ENCODE data around the gene TLL2. TPM values are rescaled to one million over a fixed set of nuclear protein-coding genes. Genes with fewer than 3 reads are reported as not detected.

Gene TLL2
- polyA plus RNA-seq, 3 donors from 2014 or later, result not detected

DNA sequence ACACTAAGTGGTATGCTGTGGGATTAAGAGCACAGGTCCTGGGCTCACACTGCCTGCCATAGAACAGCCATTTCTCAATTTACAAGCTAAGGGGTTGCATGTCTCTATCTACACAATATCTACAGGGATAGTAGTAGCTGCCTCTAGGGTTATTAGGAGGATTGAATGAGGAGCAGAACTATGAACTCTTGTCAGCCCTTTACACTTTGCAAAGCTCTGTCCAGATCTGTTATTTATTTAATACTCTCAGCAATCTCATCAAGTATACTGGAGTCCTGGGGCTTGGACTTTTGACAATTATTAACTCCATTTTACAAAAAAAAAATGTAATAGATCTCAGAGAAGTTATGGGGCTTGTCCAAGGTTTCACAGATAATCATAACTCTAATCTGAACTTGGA lies 161.7 kb downstream of the TLL2 start:
- peaks cover 2 to 18% (median 10%) of the 10 kb centered on the region in 3 donors for H3K27me3 Mint-ChIP-seq (ENCODE audit: low read depth in 3 of 3)
- H3K4me3 Mint-ChIP-seq, result no peak overlapping the region
- H3K27ac Mint-ChIP-seq, result no peak overlapping the region
- H3K4me1 Mint-ChIP-seq, result no peaks in the 10 kb centered on the region
- no peaks in the 10 kb centered on the region for H3K36me3 Mint-ChIP-seq
- no peak for DNase-seq
- H3K9me3 Mint-ChIP-seq, result no peaks in the 10 kb centered on the region

DNA sequence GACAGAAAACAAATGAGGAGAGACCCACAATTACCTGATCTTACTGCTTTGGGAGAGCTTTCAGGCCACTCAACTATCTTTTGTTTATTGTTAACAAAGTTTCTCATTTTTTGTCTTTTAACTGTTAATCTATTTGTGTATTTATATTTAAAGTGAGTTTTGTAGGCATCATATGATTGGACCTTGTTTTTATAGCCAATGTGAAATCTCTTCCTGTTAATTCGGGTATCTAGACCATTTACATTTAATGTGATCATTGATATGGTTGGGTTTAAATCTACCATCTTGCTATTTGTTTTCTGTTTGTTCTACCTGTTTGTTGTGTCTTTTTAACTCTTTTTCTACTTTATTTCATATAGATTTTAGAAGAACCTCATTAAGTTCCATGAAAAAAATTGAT lies 167.4 kb downstream of the TLL2 start:
- DNase-seq, result no peak
- peaks cover 0 to 26% (median under 1%) of the 10 kb centered on the region in 3 donors for H3K27me3 Mint-ChIP-seq (ENCODE audit: low read depth in 3 of 3)
- no peaks in the 10 kb centered on the region for H3K4me1 Mint-ChIP-seq
- H3K4me3 Mint-ChIP-seq, result no peak overlapping the region
- no peak overlapping the region for H3K27ac Mint-ChIP-seq
- peaks cover 2 to 9% (median 6%) of the 10 kb centered on the region in 6 donors for H3K9me3 Mint-ChIP-seq
- H3K36me3 Mint-ChIP-seq, result no peaks in the 10 kb centered on the region

DNA sequence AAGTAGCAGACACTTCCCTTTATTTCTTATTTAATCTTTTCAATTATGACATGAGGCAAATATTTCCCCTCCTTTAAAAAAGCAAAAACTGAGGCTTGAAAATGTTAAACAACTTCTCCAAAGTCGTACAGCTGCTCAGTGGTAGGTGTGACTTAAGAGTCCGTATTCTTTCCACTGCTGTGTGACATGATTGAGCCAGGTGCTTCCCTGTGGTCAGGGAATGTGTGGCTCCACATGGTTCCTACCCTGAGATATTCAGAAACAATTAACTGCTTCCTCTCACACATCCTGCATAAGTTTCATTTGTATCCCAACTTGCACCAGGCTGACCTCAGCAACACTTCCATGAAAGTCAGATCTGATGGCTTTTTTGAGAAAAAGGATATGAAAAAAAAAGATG lies 168.5 kb downstream of the TLL2 start:
- H3K9me3 Mint-ChIP-seq, result peaks cover 2 to 9% (median 6%) of the 10 kb centered on the region in 6 donors
- peaks cover under 1 to 22% (median 1%) of the 10 kb centered on the region in 3 donors for H3K27me3 Mint-ChIP-seq (ENCODE audit: low read depth in 3 of 3)
- no peak overlapping the region for H3K27ac Mint-ChIP-seq
- no peaks in the 10 kb centered on the region for H3K4me1 Mint-ChIP-seq
- DNase-seq, result no peak
- no peak overlapping the region for H3K4me3 Mint-ChIP-seq
- no peaks in the 10 kb centered on the region for H3K36me3 Mint-ChIP-seq

DNA sequence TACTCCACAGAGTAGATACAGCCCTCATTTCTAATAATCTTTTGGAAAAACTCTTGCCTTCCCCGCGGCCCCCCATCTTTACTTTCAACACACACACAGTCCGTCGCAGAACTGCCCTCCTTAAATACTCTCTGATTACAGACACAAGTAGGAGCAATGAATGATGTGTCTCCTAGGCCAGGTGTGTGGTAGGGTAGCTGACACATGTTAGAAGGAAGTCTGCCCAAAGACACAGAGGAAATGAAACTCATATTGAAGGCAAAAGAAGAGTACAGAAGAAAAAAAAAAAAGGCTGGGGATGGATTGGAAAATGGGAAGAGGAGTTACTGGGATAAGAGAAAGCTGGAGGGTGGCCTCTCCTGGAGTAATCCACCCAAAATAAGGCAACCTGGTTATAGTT lies 169.5 kb downstream of the TLL2 start:
- Mint-ChIP-seq H3K4me3 (no peak overlapping the region), H3K4me1 (no peaks in the 10 kb centered on the region), H3K27ac (no peak overlapping the region), H3K9me3 (peaks cover 2 to 9% (median 6%) of the 10 kb centered on the region in 6 donors), H3K36me3 (no peaks in the 10 kb centered on the region), H3K27me3 (ENCODE audit: low read depth in 3 of 3) (peaks cover 2 to 26% (median 3%) of the 10 kb centered on the region in 3 donors)
- DNase-seq, result no peak

DNA sequence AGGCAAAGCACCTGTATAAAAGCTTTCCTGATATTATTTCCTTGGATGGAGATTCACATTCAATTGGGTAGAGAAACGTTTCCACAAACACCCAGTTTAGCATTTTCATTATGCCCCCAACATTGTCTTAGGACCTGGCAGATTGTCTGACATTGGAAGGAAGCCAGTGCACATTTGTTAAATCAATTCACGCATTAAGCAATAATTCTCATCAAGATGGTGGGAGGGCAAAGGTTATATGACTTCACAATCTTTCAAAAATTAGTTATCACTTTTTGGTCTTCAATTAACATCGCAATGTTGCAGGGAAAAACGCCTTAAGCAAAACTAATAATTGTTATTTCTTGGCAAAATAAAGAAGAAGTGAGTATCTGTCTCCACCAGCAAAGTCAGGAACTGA lies 171.3 kb downstream of the TLL2 start:
- Mint-ChIP-seq H3K36me3 (no peaks in the 10 kb centered on the region), H3K27me3 (ENCODE audit: low read depth in 3 of 3) (peaks cover 2 to 20% (median 4%) of the 10 kb centered on the region in 3 donors), H3K4me1 (no peaks in the 10 kb centered on the region), H3K9me3 (peaks cover 2 to 9% (median 6%) of the 10 kb centered on the region in 6 donors), H3K4me3 (no peak overlapping the region), H3K27ac (no peak overlapping the region)
- DNase-seq, result no peak

DNA sequence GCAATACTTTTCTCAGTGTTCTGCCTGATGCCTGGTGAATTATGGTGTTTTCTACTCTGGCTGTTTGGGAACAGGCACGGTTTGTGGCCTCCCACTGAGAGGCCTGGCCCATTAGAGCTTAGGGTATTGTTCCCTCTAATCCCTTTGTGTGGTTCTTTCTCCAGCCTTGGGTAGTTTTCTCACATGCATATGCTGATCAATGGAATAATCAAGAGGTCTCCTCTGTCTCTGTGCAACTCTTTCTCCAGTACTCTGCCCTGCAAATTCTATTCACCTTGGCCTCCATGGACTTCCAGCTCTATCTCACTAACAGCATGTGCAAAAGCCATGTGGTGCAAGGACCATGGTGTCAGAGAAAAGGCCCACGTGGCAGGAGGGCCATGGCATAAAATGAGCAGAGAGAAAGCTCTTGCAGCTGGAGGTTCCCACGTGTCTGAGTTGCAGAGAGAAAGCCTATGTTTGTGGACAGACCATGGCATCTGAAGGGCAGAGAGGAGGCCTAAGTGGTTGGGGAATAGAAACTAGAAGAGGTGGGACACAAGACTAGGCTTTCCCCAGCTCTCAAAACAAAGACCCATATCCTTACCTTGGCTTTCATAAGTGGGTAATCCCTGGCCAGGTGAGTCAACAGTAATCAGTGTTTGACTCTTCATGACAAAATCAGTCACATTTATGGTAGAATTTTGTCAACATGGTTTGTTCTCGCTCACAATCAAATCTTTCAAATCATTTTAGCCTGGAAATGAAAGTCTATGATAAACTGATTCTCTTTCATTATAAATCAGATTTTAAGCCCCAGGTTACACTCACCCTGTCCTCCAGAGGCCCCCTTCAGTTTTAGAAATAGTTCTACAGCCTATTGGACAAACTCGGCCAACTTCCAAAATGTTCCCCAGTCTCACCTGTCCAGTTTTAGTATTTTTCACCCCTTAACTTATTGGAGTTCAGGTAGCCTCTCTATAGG lies 172.2 kb downstream of the TLL2 start:
- no peaks in the 10 kb centered on the region for H3K36me3 Mint-ChIP-seq
- H3K4me3 Mint-ChIP-seq, result no peak overlapping the region
- peaks cover 4 to 15% (median 4%) of the 10 kb centered on the region in 3 donors for H3K27me3 Mint-ChIP-seq (ENCODE audit: low read depth in 3 of 3)
- no peaks in the 10 kb centered on the region for H3K4me1 Mint-ChIP-seq
- H3K27ac Mint-ChIP-seq, result no peak overlapping the region
- no peak for DNase-seq
- peaks cover 1 to 8% (median 6%) of the 10 kb centered on the region in 6 donors for H3K9me3 Mint-ChIP-seq

DNA sequence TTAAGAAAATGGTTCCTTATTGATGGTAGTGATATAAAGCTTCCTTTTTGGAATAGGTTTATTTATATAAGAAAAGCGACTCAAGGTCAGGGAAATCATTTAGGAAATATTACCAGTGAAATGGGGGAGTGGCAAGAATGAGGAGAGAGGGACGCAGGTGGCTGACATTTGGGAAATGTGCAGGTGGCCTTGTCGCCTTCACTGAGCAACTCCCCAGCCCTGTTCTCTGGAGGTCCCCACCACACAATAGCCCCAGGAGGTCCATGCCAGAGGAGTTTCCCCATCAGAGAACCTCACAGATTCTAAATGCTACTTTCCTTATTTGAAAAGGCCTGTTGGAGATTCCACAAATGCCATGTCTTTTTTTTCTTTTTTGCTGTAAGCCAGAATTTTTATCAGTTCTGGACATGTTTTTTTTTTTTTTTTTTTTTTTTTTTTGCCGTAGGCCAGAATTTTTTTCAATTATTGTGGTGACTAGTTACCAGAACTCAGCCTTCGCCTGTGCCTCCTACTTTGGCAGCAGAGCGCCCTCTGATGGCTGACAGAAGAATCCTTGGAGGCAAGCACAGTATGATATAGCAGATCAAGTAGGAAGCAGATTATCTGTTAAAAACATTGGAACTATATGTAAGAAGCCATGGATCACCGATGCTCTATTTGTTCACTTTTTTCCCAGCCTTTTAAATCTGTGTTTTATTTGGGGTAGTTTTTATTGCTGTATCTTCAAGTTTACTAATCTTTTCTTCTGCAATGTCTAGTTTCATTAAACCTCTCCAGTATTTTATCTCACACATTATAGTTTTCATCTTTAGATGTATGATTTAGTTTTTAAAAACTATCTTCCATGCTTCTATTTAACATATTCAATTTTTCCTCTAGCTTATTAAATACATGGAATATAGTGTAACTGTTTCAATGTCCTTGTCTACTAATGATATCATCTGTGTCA lies 173.5 kb downstream of the TLL2 start:
- Mint-ChIP-seq H3K9me3 (no peaks in the 10 kb centered on the region), H3K4me3 (no peak overlapping the region), H3K4me1 (no peaks in the 10 kb centered on the region), H3K36me3 (no peaks in the 10 kb centered on the region), H3K27ac (no peak overlapping the region), H3K27me3 (ENCODE audit: low read depth in 3 of 3) (peaks cover 4 to 22% (median 4%) of the 10 kb centered on the region in 3 donors)
- peak; percentile 13 to 19 (median 14) for DNase-seq

DNA sequence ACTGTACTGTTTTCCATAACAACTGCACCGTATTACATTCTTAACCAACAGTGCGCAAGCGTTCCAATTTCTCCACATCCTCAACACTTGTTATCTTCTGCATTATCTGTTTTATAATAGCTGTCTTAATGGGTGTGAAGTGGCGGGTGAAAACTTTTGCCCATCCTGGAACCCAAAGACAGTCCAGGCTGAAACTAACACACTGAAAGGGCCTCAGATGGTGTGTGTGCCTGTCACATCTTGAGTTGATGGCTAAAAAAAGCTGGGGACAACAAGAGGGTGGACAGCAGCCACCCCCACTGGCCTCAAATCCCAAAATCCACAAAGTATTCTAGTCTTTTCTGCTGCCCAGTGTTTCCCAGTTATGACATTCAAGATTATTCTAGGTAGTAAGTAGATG lies 174.3 kb downstream of the TLL2 start:
- peaks cover 4 to 20% (median 4%) of the 10 kb centered on the region in 3 donors for H3K27me3 Mint-ChIP-seq (ENCODE audit: low read depth in 3 of 3)
- H3K36me3 Mint-ChIP-seq, result no peaks in the 10 kb centered on the region
- H3K27ac Mint-ChIP-seq, result no peak overlapping the region
- H3K4me3 Mint-ChIP-seq, result no peak overlapping the region
- no peak for DNase-seq
- no peaks in the 10 kb centered on the region for H3K4me1 Mint-ChIP-seq
- no peaks in the 10 kb centered on the region for H3K9me3 Mint-ChIP-seq

DNA sequence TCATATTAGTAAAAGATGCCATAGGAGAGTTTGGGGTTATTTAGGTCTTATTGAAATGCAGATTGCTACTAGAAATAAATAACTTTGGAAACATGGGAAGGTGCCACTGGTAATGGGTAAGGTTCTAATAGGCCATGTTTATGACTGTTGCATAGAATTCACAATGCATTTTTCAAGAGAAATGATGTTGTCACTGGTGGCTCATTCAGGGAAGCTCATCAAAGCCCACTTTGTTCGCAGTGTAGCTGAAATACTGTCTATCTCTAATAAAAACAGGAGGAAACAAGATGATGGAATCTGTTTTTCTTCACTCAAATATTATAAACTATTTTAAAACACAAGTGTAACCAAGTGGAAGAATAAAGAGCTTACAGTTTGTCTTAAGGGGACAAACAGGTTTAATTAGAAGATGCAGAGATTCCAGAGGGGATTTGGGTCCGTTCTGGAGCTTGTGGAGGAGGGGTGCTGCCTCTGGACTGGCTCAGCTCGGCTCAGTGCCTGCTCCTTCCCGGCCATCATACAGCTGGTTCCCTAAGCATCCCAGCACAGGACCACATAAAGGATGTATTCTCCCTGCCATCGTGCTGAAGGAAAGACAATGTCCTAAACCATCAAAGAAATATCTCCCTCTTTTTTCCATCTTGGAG lies 175.3 kb downstream of the TLL2 start:
- Mint-ChIP-seq H3K9me3 (no peaks in the 10 kb centered on the region), H3K4me3 (no peak overlapping the region), H3K4me1 (no peaks in the 10 kb centered on the region), H3K36me3 (no peaks in the 10 kb centered on the region), H3K27ac (no peak overlapping the region), H3K27me3 (ENCODE audit: low read depth in 3 of 3) (peaks cover 4 to 13% (median 4%) of the 10 kb centered on the region in 3 donors)
- no peak for DNase-seq

DNA sequence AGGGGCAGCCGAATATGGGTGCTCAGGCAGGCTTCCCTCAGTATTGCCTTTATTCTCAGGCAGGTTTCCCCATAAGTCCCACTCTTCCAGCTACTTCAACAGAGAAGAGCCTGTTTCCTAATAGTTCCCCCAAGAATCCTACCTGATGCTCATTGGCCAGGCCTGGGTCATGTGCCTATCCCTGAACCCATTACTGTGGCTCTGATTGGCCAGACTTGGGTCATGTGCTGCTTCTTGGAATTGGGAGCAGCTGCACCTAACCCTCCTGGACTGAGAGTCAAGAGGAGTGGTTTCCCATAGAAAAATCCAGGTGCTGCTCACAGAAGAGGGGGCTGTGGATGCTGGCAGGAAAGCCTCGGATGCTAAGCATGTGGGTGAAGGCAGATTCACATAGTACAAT lies 176.6 kb downstream of the TLL2 start:
- H3K9me3 Mint-ChIP-seq, result no peaks in the 10 kb centered on the region
- peaks cover 4 to 12% (median 4%) of the 10 kb centered on the region in 3 donors for H3K27me3 Mint-ChIP-seq (ENCODE audit: low read depth in 3 of 3)
- H3K4me3 Mint-ChIP-seq, result no peak overlapping the region
- no peak overlapping the region for H3K27ac Mint-ChIP-seq
- DNase-seq, result no peak
- H3K36me3 Mint-ChIP-seq, result no peaks in the 10 kb centered on the region
- no peaks in the 10 kb centered on the region for H3K4me1 Mint-ChIP-seq

DNA sequence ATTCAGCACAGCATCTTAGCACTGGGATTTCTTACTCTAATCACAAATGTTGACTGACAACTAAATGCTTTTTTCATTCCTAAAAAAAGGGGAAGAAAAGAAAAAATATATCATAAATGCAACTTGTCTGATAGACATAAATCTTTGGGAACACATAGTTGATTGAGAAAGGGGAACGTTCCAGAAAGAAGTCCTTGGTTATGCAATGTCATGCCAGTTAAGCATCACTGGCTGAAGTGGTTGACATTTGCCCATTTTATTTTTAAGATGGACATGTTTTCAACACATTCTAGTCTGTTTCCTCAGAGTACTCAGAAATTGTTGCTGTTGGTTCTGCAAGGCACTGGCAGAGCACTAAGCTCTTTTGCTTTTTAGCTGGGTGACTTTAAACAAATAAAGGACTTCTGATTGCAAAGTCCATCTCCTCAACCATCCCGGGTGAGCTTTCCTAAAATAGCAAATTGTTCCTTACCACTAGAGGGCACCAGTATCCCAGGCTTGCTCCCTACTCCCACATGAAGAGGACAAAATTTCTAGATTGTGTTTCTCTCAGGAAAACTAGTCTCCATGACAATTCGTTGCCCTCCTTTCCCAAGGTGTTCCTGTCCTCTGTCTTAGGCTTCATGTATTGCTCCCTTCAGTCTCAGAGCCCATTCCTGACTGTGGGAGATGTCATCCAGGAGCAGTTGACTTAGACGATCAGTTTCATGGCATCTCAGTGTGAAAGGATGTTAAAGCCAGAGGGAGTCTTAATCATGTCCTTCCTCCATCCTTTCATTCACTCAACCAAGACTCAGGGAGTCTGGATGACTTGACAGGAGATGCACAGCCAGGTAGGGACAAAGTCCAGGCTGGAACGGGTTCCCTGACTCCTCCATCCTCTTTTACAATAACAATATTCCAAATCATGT lies 178.9 kb downstream of the TLL2 start:
- Mint-ChIP-seq H3K36me3 (no peaks in the 10 kb centered on the region), H3K9me3 (no peaks in the 10 kb centered on the region), H3K27ac (no peak overlapping the region), H3K27me3 (ENCODE audit: low read depth in 3 of 3) (peaks cover 2 to 13% (median 2%) of the 10 kb centered on the region in 3 donors), H3K4me3 (no peak overlapping the region), H3K4me1 (no peaks in the 10 kb centered on the region)
- peak in 2 of 3 donors; percentile 2 to 10 for DNase-seq

DNA sequence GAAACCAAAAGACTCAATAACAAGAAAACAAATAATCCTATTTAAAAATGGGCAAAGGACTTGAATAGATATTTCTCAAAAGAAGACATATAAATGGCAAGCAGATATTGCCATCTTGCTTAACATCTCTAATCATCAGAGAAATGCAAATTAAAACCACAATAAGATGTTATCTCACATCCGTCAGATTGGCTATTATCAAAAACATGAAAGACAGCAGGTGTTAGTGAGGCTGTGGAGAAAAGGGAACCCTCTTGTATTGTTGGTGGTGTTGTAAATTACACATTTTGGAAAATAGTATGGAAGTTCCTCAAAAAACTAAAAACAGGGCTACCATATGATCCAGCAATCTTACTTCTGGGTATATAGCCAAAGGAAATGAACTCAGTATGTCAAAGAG lies 180.6 kb downstream of the TLL2 start:
- DNase-seq, result no peak
- no peak overlapping the region for H3K27ac Mint-ChIP-seq
- no peak overlapping the region for H3K4me3 Mint-ChIP-seq

DNA sequence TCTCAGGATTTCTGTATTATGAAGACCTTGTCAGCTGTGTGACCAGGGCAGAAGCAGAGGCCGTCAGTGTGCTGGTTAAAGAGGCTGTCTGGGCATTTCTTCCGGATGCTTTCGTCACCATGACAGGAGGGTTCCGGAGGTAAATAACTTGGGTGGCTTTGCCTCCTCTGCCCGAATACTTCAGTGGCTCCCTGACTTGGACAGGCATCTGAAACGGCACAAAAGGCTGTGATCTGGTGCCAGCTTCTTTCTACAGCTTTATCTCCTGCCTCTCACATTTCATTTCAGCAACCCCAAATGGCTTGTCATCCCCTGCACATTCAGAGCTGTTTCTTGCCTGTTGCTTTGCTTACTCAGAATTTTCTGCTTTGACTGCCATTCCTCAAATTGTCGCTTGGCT lies 186.3 kb downstream of the TLL2 start:
- Mint-ChIP-seq H3K27me3 (ENCODE audit: low read depth in 3 of 3) (peaks cover 0 to 16% (median 5%) of the 10 kb centered on the region in 3 donors), H3K9me3 (no peaks in the 10 kb centered on the region), H3K4me1 (no peaks in the 10 kb centered on the region), H3K36me3 (no peaks in the 10 kb centered on the region), H3K4me3 (no peak overlapping the region), H3K27ac (no peak overlapping the region)
- DNase-seq, result no peak

More for the DNA sequence above, 180.6 kb downstream of the TLL2 start:
- Mint-ChIP-seq H3K36me3 (no peaks in the 10 kb centered on the region), H3K27me3 (ENCODE audit: low read depth in 3 of 3) (peaks cover 1 to 11% (median 2%) of the 10 kb centered on the region in 3 donors), H3K4me1 (no peaks in the 10 kb centered on the region), H3K9me3 (no peaks in the 10 kb centered on the region)

Measured in immature natural killer cell (primary cell).